ENCODE measurements around the gene DAP. TPM values are rescaled to one million over a fixed set of nuclear protein-coding genes. Genes with fewer than 3 reads are reported as not detected.
A peak's percentile ranks its signal among the peaks of the same experiment; 100 is the strongest.

DAP gene
- total RNA-seq, 1 donor from 2014 or later: 117 TPM

- Histone ChIP-seq H3K36me3 (peaks cover 0 to 3% of the 10 kb centered on the region in 2 donors), H3K4me1 (peaks cover 2 to 24% of the 10 kb centered on the region in 2 donors), H3K27me3 (no peaks in the 10 kb centered on the region), H3K27ac (peak overlapping the region; percentile 36 to 59), H3K9me3 (no peaks in the 10 kb centered on the region), H3K4me3 (no peak overlapping the region)
- intact Hi-C loops (cut with DNase I): loop anchor here (10.0 kb wide), 1 partner anchor 53 kb away; no protein-coding TSS in a partner anchor
- no peak for TF ChIP-seq CTCF (IDR thresholded peaks at IDR 0.05)
- DNase-seq (ENCODE audit: low spot score in 2 of 2): peak in 1 of 2 donors; percentile 71
These were observed 58.9 kb downstream of the DAP start for GRCh38 chr5:10702040-10702629.

- TF ChIP-seq CTCF (IDR thresholded peaks at IDR 0.05): peak in 2 of 3 experiments; percentile 51 to 71
- no peaks in the 10 kb centered on the region for H3K9me3 ChIP-seq
- intact Hi-C loops (cut with DNase I): loop anchor here (10.0 kb wide), 1 partner anchor 53 kb away; no protein-coding TSS in a partner anchor
- H3K4me1 ChIP-seq: peaks cover 2 to 24% of the 10 kb centered on the region in 2 donors
- no peak for DNase-seq (ENCODE audit: low spot score in 2 of 2)
- H3K4me3 ChIP-seq: no peak overlapping the region
- peak overlapping the region; percentile 36 to 59 for H3K27ac ChIP-seq
- peaks cover 0 to 3% of the 10 kb centered on the region in 2 donors for H3K36me3 ChIP-seq
- H3K27me3 ChIP-seq: no peaks in the 10 kb centered on the region
These were observed 59.4 kb downstream of the DAP start for GRCh38 chr5:10701567-10702039.

GRCh38 chr5:10700516-10700915 is 60.5 kb downstream of the DAP start:
- no peak for DNase-seq (ENCODE audit: low spot score in 2 of 2)
- Histone ChIP-seq H3K27me3 (no peaks in the 10 kb centered on the region), H3K4me1 (peaks cover 2 to 24% of the 10 kb centered on the region in 2 donors), H3K9me3 (no peaks in the 10 kb centered on the region), H3K27ac (no peak overlapping the region), H3K4me3 (no peak overlapping the region), H3K36me3 (peaks cover 0 to 3% of the 10 kb centered on the region in 2 donors)
- TF ChIP-seq CTCF (IDR thresholded peaks at IDR 0.05): no peak
- intact Hi-C loops (cut with DNase I): loop anchor here (10.0 kb wide), 1 partner anchor 54 kb away; no protein-coding TSS in a partner anchor

GRCh38 chr5:10699987-10700386 is 61.0 kb downstream of the DAP start:
- intact Hi-C loops (cut with DNase I): loop anchor here (10.0 kb wide), 1 partner anchor 55 kb away; no protein-coding TSS in a partner anchor
- Histone ChIP-seq H3K36me3 (peaks cover 0 to 3% of the 10 kb centered on the region in 2 donors), H3K27ac (no peak overlapping the region), H3K27me3 (no peaks in the 10 kb centered on the region), H3K4me1 (peaks cover 2 to 24% of the 10 kb centered on the region in 2 donors), H3K4me3 (no peak overlapping the region), H3K9me3 (no peaks in the 10 kb centered on the region)
- no peak for DNase-seq (ENCODE audit: low spot score in 2 of 2)
- TF ChIP-seq CTCF (IDR thresholded peaks at IDR 0.05): no peak

- no peak for DNase-seq (ENCODE audit: low spot score in 2 of 2)
- intact Hi-C loops (cut with DNase I): no loop called here
- Histone ChIP-seq H3K4me3 (no peak overlapping the region), H3K9me3 (no peaks in the 10 kb centered on the region), H3K27ac (no peak overlapping the region), H3K36me3 (peaks cover 0 to 3% of the 10 kb centered on the region in 2 donors), H3K4me1 (peaks cover 2 to 24% of the 10 kb centered on the region in 2 donors), H3K27me3 (no peaks in the 10 kb centered on the region)
- TF ChIP-seq CTCF (IDR thresholded peaks at IDR 0.05): no peak
These were observed 61.7 kb downstream of the DAP start for GRCh38 chr5:10699281-10699874.

All from ascending aorta (tissue), 2 donors.